HepG2 (cell line): Measurements from ENCODE around the gene NRDC. TPM values are rescaled to one million over a fixed set of nuclear protein-coding genes. Genes with fewer than 3 reads are reported as not detected.

ENCODE experiments used
- ATAC-seq: fragments of 200-7000 bp; cut with Tn5 transposase; 3 replicates; pipeline ENCODE4 v1.9.1; 2020; ENCODE audit warnings: mild to moderate bottlenecking, moderate library complexity
- BruUV-seq: library from RNA; stranded (reverse); fragments of 400-500 nt; replicated peaks from 2 replicates; lab custom pipeline; 2021; lab: Mats Ljungman, UMichigan
- CTCF ChIA-PET: fragments of 300-600 bp; formaldehyde crosslinking; extraction: SDS; loops from one replicate; lab custom pipeline; 2021; ENCODE audit warnings: low total read pairs, inconsistent platforms, low intra/inter-chr PET ratio; lab: Yijun Ruan, JAX
- POLR2A ChIA-PET: fragments of 350-600 bp; sonication (Branson Sonifier 250); formaldehyde crosslinking; loops from one replicate; lab custom pipeline; 2020; ENCODE audit warnings: antibody characterized with exemption, inconsistent platforms; lab: Yijun Ruan, JAX
- DNase-seq: peaks from one replicate; pipeline ENCODE4 v3.0.0-alpha.2; 2015; ENCODE audit warnings: low spot score
- FAIRE-seq: peaks from 3 replicates; lab custom pipeline; 2011; peaks lifted over from hg19 to GRCh38; lab: Jason Lieb, UNC
- H2AFZ ChIP-seq: one replicate; pipeline ENCODE4 v1.6.1; 2011; ENCODE audit warnings: low read length, inconsistent platforms
- H3K27ac ChIP-seq: fragments of 300-600 bp; 3 replicates; pipeline ENCODE4 v1.8.0; 2011; ENCODE audit warnings: mixed run types, mild to moderate bottlenecking, mixed read lengths, low read length, inconsistent platforms; ENCODE audit not compliant: insufficient read depth; ENCODE audit errors: extremely low read length
- H3K27me3 ChIP-seq, 2 experiments: fragments of 200-600 bp in 1 of 2; 2 replicates in 1 of 2; 3 replicates in 1 of 2; pipeline versions ENCODE4 v1.6.0 to v1.8.0; 2011; ENCODE audit warnings: low read length in 2 of 2, mild to moderate bottlenecking in 2 of 2, moderate library complexity in 2 of 2, inconsistent platforms in 1 of 2; ENCODE audit not compliant: insufficient read depth in 2 of 2, control insufficient read depth in 1 of 2
- H3K36me3 ChIP-seq, 2 experiments: fragments of 200-600 bp in 1 of 2; replicated peaks in 1 of 2; 2 replicates in 1 of 2; 3 replicates in 1 of 2; pipeline versions ENCODE4 v1.5.1 to v1.8.0; 2011; ENCODE audit warnings: low read length in 2 of 2, inconsistent platforms in 1 of 2; ENCODE audit not compliant: insufficient read depth in 2 of 2, control insufficient read depth in 1 of 2
- H3K4me1 ChIP-seq: 2 replicates; pipeline ENCODE4 v1.5.1; 2012; ENCODE audit warnings: low read length, inconsistent platforms; ENCODE audit not compliant: insufficient read depth
- H3K4me2 ChIP-seq: 2 replicates; pipeline ENCODE4 v1.6.0; 2011; ENCODE audit warnings: low read depth, low read length, inconsistent platforms
- H3K4me3 ChIP-seq, 3 experiments: fragments of 200-600 bp in 1 of 3; sonication (generic), shearing (Covaris generic) in 1 of 3; replicated peaks in 1 of 3; 2 replicates each; pipeline ENCODE4 v1.5.1; 2011 to 2016; ENCODE audit warnings: low read length in 3 of 3, inconsistent platforms in 2 of 3, low read depth in 2 of 3, mild to moderate bottlenecking in 2 of 3, control low read depth in 1 of 3, mixed read lengths in 1 of 3; ENCODE audit not compliant: insufficient read depth in 1 of 3
- H3K79me2 ChIP-seq: one replicate; pipeline ENCODE4 v1.6.1; 2011; ENCODE audit warnings: low read length, inconsistent platforms; ENCODE audit not compliant: insufficient read depth
- H3K9ac ChIP-seq: 2 replicates; pipeline ENCODE4 v1.6.0; 2011; ENCODE audit warnings: mild to moderate bottlenecking, low read depth, low read length, inconsistent platforms; ENCODE audit not compliant: insufficient read depth
- H3K9me3 ChIP-seq: 2 replicates; pipeline ENCODE4 v1.5.1; 2012; ENCODE audit warnings: mild to moderate bottlenecking, low read length
- H4K20me1 ChIP-seq: 2 replicates; pipeline ENCODE4 v1.6.0; 2011; ENCODE audit warnings: inconsistent platforms, mild to moderate bottlenecking, low read length, moderate library complexity; ENCODE audit not compliant: insufficient read depth
- ARNTL ChIP-seq: sonication (generic); formaldehyde crosslinking; IDR thresholded peaks from 2 replicates; pipeline ENCODE4 v1.4.0; 2020; ENCODE audit warnings: mild to moderate bottlenecking, missing genetic modification reagents
- DNMT3B ChIP-seq: conservative IDR thresholded peaks from 2 replicates; pipeline ENCODE4 v1.6.1; 2016; ENCODE audit warnings: missing biosample characterization, control low read depth
- KAT8 ChIP-seq: IDR thresholded peaks from 2 replicates; pipeline ENCODE4 v1.6.1; 2016; ENCODE audit warnings: missing genetic modification reagents, missing compliant biosample characterization
- LRRFIP1 ChIP-seq: sonication (generic); formaldehyde crosslinking; conservative IDR thresholded peaks from 2 replicates; pipeline ENCODE4 v1.4.0; 2020; ENCODE audit warnings: missing genetic modification reagents
- RFX3 ChIP-seq: IDR thresholded peaks from 2 replicates; pipeline ENCODE4 v1.6.1; 2016; ENCODE audit warnings: missing biosample characterization, missing genetic modification reagents
- SALL2 ChIP-seq: sonication (generic); formaldehyde crosslinking; IDR thresholded peaks from 2 replicates; pipeline ENCODE4 v1.8.1; 2023; ENCODE audit warnings: mild to moderate bottlenecking, missing genetic modification reagents, inconsistent platforms
- ZBED4 ChIP-seq: sonication (generic); formaldehyde crosslinking; IDR thresholded peaks from 2 replicates; pipeline ENCODE4 v1.4.0; 2020; ENCODE audit warnings: missing genetic modification reagents, borderline replicate concordance
- ZBTB2 ChIP-seq: sonication (generic); formaldehyde crosslinking; IDR thresholded peaks from 2 replicates; pipeline ENCODE4 v1.8.0; 2022; ENCODE audit warnings: low read depth, missing genetic modification reagents
- ZBTB39 ChIP-seq: sonication (generic); formaldehyde crosslinking; IDR thresholded peaks from 2 replicates; pipeline ENCODE4 v1.5.0; 2020; ENCODE audit warnings: missing genetic modification reagents
- ZNF335 ChIP-seq: sonication (generic); formaldehyde crosslinking; IDR thresholded peaks from 2 replicates; pipeline ENCODE4 v1.4.0; 2020; ENCODE audit warnings: missing genetic modification reagents
- ZNF629 ChIP-seq: sonication (generic); formaldehyde crosslinking; conservative IDR thresholded peaks from 2 replicates; pipeline ENCODE4 v1.5.0; 2020; ENCODE audit warnings: missing genetic modification reagents
- WGBS: methylation state at CpG from one replicate; pipeline ENCODE4 v1.1.6; 2017; ENCODE audit warnings: low lambda C conversion rate; 5-methylcytosine and 5-hydroxymethylcytosine counted together
- in situ Hi-C: cut with HindIII; loops from 2 replicates; pipeline ENCODE4 v1.10.0; 2017; ENCODE audit warnings: low pct_unique_long_range_greater_than_20kb; ENCODE audit not compliant: extremely low pct_ligation_motif_present
- intact Hi-C: fragments of 100-400 bp; cut with micrococcal nuclease; formaldehyde crosslinking; loops from one replicate; pipeline ENCODE4 v1.10.0; 2022; ENCODE audit not compliant: unreplicated experiment
- polyA plus RNA-seq, 8 experiments: library from polyadenylated mRNA; depleted of rRNA in 3 of 8; stranded (reverse) in 7 of 8; unstranded in 1 of 8; fragments of >200 nt; fragmentation: Illumina TruSeq in 4 of 8; extraction: Trizol in 4 of 8; gene quantifications; 2 replicates each; pipeline versions ENCODE4 v1.2.1 to v1.2.3, GENCODE V29; 2011 to 2016; ENCODE audit warnings: low read depth in 4 of 8, missing spikeins in 1 of 8, mixed read lengths in 1 of 8; ENCODE audit not compliant: insufficient read depth in 1 of 8
- total RNA-seq, 5 experiments: library from RNA; depleted of rRNA; stranded (reverse); fragments of >200 nt; fragmentation: Illumina TruSeq; extraction: Trizol; gene quantifications; 2 replicates each; pipeline ENCODE4 v1.2.3, GENCODE V29; 2016; ENCODE audit warnings: low read depth in 1 of 5
- TF ChIP-seq, protein P1 (sequence below): sonication (generic); formaldehyde crosslinking; IDR thresholded peaks from 2 replicates; pipeline ENCODE4 v1.5.0; 2020; ENCODE audit warnings: mild to moderate bottlenecking, missing genetic modification reagents

Gene NRDC
- total and polyA plus RNA-seq, 2 of the 13 experiments (the other 11 are each of a cell fraction or from before 2014, with no cell fraction given): 57.6 to 64.9 TPM

GRCh38 chr1:51829058-51829457, 49.5 kb downstream of the NRDC start (continued):
- TF ChIP-seq ZBED4: no peak
- no peak for TF ChIP-seq LRRFIP1 (CRISPR knock-in tag)

- Histone ChIP-seq H3K27me3 (no peaks in the 10 kb centered on the region), H2AFZ (no peak overlapping the region), H3K9me3 (no peaks in the 10 kb centered on the region), H3K4me1 (peaks cover 11% of the 10 kb centered on the region), H3K9ac (no peak overlapping the region), H3K4me3 (no peak overlapping the region), H4K20me1 (no peaks in the 10 kb centered on the region), H3K79me2 (no peaks in the 10 kb centered on the region), H3K36me3 (peaks cover 2 to 29% of the 10 kb centered on the region in 2 experiments), H3K27ac (no peak overlapping the region), H3K4me2 (no peak overlapping the region)
- WGBS: 100% methylated on average over 1 of the region's 1 CpG
- ChIA-PET CTCF (no interaction called here), POLR2A (no interaction called here)
- DNase-seq (no peak), FAIRE-seq (no peak), ATAC-seq (no peak)
- intact Hi-C loops: loop anchor here (10.0 kb wide), 1 partner anchor 185 kb away; no protein-coding TSS in a partner anchor
- in situ Hi-C loops: no loop called here
- no TSS peak for BruUV-seq
- TF ChIP-seq SALL2 (no peak), DNMT3B (CRISPR knock-in tag) (no peak), RFX3 (no peak), ZNF629 (no peak), ZNF335 (CRISPR knock-in tag) (no peak), ZBTB39 (no peak), KAT8 (CRISPR knock-in tag) (no peak), ZBTB2 (CRISPR knock-in tag) (no peak), ARNTL (no peak)
- TF ChIP-seq, protein P1, sequence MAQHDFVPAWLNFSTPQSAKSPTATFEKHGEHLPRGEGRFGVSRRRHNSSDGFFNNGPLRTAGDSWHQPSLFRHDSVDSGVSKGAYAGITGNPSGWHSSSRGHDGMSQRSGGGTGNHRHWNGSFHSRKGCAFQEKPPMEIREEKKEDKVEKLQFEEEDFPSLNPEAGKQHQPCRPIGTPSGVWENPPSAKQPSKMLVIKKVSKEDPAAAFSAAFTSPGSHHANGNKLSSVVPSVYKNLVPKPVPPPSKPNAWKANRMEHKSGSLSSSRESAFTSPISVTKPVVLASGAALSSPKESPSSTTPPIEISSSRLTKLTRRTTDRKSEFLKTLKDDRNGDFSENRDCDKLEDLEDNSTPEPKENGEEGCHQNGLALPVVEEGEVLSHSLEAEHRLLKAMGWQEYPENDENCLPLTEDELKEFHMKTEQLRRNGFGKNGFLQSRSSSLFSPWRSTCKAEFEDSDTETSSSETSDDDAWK: no peak
Measured at GRCh38 chr1:51819810-51820209, 58.7 kb downstream of the NRDC start.
